ENCODE data around the gene LHX3. TPM values are rescaled to one million over a fixed set of nuclear protein-coding genes. Genes with fewer than 3 reads are reported as not detected.
"Not testable (repeated sequence)": the region's sequence is repeated elsewhere in the genome, so short reads cannot be mapped to it uniquely, and the experiment has no call there.

LHX3 gene
- total RNA-seq, 1 donor from 2014 or later = not detected

- intact Hi-C loops (cut with micrococcal nuclease) = no loop called here
- no peaks in the 10 kb centered on the region for H3K9me3 ChIP-seq (replicated peaks)
- peaks cover 13% of the 10 kb centered on the region for H3K36me3 ChIP-seq
- DNase-seq = no peak
- H3K27me3 ChIP-seq (ENCODE audit: low read depth) = no peaks in the 10 kb centered on the region
- peak overlapping the region; percentile 17 for H3K4me3 ChIP-seq
- peaks cover 66% of the 10 kb centered on the region for H3K4me1 ChIP-seq
- TF ChIP-seq CTCF (IDR thresholded peaks at IDR 0.05; ENCODE audit: borderline replicate concordance) = no peak
- H3K27ac ChIP-seq (replicated peaks) = peak overlapping the region; percentile 78
These were observed 34.4 kb upstream of the LHX3 start for GRCh38 chr9:136239135-136239982.

GRCh38 chr9:136238342-136238732, 33.4 kb upstream of the LHX3 start:
- no peak for TF ChIP-seq CTCF (IDR thresholded peaks at IDR 0.05; ENCODE audit: borderline replicate concordance)
- no peak for DNase-seq
- H3K36me3 ChIP-seq = peaks cover 13% of the 10 kb centered on the region
- H3K4me1 ChIP-seq = peaks cover 55% of the 10 kb centered on the region
- no peak overlapping the region for H3K4me3 ChIP-seq
- no peaks in the 10 kb centered on the region for H3K9me3 ChIP-seq (replicated peaks)
- no peaks in the 10 kb centered on the region for H3K27me3 ChIP-seq (ENCODE audit: low read depth)
- intact Hi-C loops (cut with micrococcal nuclease) = no loop called here
- peak overlapping the region; percentile 78 for H3K27ac ChIP-seq (replicated peaks)

- TF ChIP-seq CTCF (IDR thresholded peaks at IDR 0.05; ENCODE audit: borderline replicate concordance) = no peak
- Histone ChIP-seq H3K27ac (replicated peaks) (no peak overlapping the region), H3K4me1 (peaks cover 49% of the 10 kb centered on the region), H3K4me3 (no peak overlapping the region), H3K27me3 (ENCODE audit: low read depth) (no peaks in the 10 kb centered on the region), H3K36me3 (peaks cover 13% of the 10 kb centered on the region), H3K9me3 (replicated peaks) (no peaks in the 10 kb centered on the region)
- intact Hi-C loops (cut with micrococcal nuclease) = no loop called here
- DNase-seq = no peak
These were observed 32.8 kb upstream of the LHX3 start for GRCh38 chr9:136237486-136238341.

GRCh38 chr9:136236471-136237410, 31.8 kb upstream of the LHX3 start:
- H3K27ac ChIP-seq (replicated peaks); H3K9me3 ChIP-seq (replicated peaks); H3K27me3 ChIP-seq (ENCODE audit: low read depth); H3K4me3 ChIP-seq; DNase-seq; intact Hi-C loops (cut with micrococcal nuclease): not testable (repeated sequence)
- peaks cover 45% of the 10 kb centered on the region for H3K4me1 ChIP-seq
- peaks cover 13% of the 10 kb centered on the region for H3K36me3 ChIP-seq

- Histone ChIP-seq H3K27me3 (ENCODE audit: low read depth) (no peaks in the 10 kb centered on the region), H3K9me3 (replicated peaks) (no peaks in the 10 kb centered on the region), H3K27ac (replicated peaks) (no peak overlapping the region), H3K4me3 (no peak overlapping the region), H3K36me3 (peaks cover 13% of the 10 kb centered on the region), H3K4me1 (peaks cover 37% of the 10 kb centered on the region)
- no peak for DNase-seq
- no peak for TF ChIP-seq CTCF (IDR thresholded peaks at IDR 0.05; ENCODE audit: borderline replicate concordance)
- intact Hi-C loops (cut with micrococcal nuclease) = no loop called here
These were observed 31.0 kb upstream of the LHX3 start for GRCh38 chr9:136235709-136236455.

Measured in left ventricle myocardium inferior (tissue), 1 donor.